NCI-H226 (cell line): ENCODE measurements around the gene MTARC1.

Experiments used
- DNase-seq: peaks from one replicate; pipeline ENCODE4 v3.0.0-alpha.2; 2015

MTARC1 gene

GRCh38 chr1:220786337-220787068 lies at the start of gene MTARC1:
TSS of gene MTARC1 (plus strand) at chr1:220786913. CDS start at chr1:220786945, 32 bp downstream.
- DNase-seq = peak; percentile 11

- DNase-seq = no peak
Measured at GRCh38 chr1:220741349-220741748, 45.4 kb upstream of the MTARC1 start.

DNA sequence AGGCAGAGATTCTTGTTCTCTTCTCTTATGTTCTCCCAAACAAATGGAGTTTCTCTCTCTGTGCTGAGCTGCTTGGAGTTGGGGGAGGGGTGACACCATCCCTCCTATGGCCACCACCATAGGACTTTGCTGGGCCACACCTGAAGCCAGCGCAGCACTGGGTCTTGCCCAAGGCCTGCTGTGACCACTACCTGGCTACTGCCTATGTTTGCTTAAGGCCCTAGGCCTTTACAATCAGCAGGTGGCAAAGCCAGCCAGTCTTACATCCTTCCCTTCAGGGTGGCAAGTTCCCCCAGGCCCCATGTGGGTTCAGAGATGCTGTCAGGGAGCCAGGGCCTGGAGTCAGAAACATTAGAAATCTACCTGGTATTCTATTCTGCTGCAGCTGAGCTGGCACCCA lies 44.9 kb upstream of the MTARC1 start:
- DNase-seq = no peak

DNA sequence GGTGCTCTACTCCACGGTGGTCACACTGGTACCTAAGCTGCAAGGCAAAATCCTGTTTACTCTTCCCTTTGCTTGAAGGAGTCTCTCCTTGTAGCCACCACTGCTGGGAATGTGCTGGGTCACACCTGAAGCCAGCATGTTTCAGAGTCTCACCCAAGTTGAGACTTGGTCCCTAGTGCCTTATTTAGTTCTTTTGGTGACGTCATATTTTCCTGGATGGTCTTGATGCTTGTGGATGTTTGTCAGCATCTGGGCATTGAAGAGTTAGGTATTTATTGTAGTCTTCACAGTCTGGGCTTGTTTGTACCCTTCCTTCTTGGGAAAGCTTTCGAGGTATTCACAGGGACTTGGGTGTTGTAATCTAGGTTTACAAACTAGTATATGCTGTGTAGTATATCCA lies 44.2 kb upstream of the MTARC1 start:
- DNase-seq = no peak

DNA sequence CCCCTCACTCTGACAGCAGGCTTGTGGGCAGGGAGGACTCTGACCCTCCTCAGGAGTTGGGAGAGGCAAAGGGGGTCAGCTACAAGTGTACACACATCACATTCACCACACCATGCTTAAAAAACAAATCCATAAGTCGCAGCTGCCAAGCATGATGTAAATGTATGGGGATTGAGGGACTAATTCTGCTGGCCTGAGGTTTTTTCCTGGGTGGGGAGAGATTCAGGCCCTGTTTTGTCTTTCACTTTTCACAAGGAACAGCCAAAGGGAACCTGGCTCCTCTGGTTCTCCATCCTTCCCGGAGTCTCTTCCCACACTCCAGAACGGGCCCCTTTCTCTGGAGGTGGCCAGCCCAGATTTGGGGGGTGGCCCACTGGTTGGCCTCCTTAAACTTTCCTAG lies 39.9 kb upstream of the MTARC1 start:
- DNase-seq = no peak

GRCh38 chr1:220747437-220748088 lies 39.1 kb upstream of the MTARC1 start:
- DNase-seq = no peak

- no peak for DNase-seq
Measured at GRCh38 chr1:220748089-220748934, 38.4 kb upstream of the MTARC1 start, which contains the start of gene MTARC2. TSS of gene MTARC2 (plus strand) at chr1:220748322. CDS start at chr1:220748532, 210 bp downstream.

DNA sequence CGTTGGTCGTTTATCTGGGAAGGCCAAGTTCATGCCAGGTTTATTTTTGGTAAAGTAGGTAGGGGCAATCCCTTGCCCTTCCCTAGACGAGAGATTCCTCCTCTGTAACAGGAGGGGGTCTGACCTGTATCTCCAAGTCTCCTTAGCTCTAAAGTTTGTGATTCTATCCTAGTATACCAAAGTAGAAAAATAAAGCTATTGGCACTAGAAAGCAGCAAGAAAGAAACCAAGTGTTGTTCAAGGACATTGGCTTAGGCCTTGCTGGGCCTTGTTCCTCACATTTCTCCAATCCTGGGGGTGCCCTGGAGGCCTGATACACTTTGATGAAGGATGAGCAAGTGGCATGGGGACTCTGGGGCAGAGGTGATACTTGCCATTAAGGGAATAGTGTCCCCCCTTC lies 37.8 kb upstream of the MTARC1 start:
- no peak for DNase-seq

GRCh38 chr1:220750131-220750515 lies 36.6 kb upstream of the MTARC1 start:
- no peak for DNase-seq

GRCh38 chr1:220751111-220751510 lies 35.6 kb upstream of the MTARC1 start:
- no peak for DNase-seq

DNA sequence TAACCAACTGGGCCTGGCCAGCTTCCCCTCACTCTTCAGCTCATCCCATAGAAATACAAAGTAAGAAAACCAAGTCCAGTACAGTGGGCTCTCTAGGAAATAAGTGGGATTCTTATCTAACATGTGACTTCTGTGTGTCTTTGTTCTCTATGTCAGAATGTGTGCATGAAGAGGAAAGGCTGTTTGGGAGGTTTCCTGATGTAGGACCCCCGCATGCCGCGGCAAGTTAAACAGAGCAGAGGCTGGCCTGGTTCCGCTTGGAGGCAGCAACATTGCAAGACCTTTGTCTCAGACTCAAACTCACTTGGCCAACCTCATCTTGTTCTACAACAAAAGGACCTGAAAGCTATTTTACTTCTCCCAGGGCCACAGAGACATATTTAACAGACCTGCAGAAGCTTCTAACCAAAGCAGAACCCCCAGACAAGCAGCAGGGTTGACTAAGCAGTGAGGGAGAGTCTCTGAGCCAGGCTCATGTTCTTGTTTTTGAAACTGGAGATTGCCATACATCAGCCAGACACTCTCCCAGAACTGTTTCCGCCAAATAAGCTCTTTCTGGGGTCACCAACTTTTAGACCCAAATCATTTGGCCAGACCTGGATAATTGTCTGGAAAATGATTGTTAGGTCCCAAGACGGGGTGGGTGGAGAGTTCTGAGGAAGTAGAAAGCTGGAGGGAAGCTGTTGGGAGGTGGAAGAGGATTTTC lies 32.3 kb upstream of the MTARC1 start:
- DNase-seq = no peak

GRCh38 chr1:220754918-220755295 lies 31.8 kb upstream of the MTARC1 start:
- DNase-seq = no peak

DNA sequence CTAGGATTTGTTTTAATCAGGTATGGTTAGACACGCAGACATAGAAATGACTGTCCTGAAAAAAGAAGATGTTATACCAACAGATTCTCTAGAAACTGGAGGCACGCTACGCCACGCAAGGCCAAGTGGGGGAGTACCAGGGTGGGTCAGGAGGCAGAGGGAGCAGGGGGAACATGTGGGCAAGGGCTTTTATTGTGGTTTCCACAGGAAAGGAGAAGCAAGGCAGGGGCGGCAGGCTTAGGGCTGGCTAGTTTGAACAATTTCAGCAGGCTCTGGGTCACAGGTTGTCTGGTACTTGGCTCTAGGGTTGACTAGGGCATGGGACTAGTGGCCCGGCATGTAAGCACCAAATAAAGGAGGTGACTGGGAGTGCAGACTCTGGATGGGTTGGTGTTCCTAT lies 31.4 kb upstream of the MTARC1 start:
- DNase-seq = no peak

DNA sequence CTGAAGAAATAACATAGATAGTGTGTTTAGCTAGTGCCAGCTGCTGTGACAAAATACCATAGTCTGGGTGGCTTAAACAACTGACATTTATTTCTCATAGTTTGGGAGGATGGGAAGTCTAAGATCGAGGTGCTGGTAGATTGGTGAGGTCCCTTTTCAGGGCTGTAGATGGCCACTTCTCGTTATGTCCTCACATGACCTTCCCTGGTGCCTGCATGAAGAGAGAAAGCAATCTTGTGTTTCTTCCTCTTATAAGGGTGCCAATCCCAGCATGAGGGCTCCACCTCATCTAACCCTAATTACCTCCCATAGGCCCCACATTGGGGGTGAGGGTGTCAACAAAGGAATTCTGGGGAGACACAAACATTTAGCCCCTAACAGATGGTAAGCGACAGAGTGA lies 29.3 kb upstream of the MTARC1 start:
- DNase-seq = no peak

DNA sequence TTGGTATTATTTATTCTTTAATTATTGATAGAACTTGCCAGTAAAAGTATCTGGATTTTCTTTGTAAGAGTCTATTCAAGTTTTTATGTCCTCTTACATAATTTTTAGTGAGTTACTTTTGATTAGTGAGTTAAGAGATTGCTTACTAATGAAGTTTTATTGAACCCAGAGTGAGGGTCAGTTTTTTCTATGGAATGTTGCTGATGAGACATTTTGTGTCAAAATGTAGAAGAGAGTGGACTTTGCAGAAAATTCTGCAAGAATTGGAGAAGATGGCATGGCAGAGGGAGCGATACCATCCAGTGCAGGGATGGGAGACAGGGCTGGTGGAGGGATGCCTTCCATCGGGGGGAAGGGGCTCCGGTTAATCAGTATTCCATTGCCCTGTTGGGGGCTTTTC lies 27.6 kb upstream of the MTARC1 start:
- DNase-seq = no peak

GRCh38 chr1:220761688-220762427 lies 24.9 kb upstream of the MTARC1 start:
- no peak for DNase-seq

DNA sequence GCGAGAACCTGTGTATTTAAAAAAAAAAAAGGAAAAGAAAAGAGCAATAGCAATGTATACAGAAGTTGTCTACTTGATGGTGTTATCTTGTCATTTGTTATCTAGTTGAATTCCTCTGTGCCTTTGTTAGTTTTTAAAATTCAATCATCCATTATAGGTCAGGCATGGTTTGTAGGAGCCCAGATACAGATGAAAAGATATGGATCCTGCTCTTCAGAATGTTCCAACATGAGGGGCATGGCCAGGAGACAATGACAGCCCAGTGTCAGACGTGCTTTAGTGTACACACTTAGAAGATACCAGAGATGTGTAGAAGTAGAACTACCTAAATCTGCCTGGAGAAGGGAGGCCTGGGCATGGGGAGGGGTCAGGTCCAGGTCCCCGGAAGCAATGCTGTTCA lies 22.0 kb upstream of the MTARC1 start:
- DNase-seq = no peak

GRCh38 chr1:220767312-220768125 lies 19.2 kb upstream of the MTARC1 start:
- DNase-seq = no peak

DNA sequence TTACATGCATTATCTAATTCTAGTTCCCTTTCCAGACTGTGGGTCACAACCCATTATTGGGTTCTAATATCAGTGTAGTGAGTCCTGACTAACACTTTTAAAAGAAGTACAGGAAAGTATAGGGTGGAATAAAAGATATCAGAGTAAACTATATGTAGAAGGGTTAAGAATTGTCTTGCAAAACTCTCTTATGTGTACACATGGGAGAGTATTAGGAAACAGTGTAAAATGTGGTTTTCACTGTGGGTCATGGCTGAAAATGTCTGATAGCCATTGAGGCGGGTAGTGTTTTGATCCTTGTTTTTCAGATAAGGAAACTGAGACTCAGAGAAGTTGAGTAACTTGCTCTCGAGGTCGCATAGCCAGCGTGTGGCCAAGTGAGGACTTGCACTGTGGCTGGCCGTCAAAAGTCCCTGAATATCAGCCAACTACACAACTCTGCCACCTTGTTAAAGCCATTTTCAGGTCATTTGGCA lies 18.5 kb upstream of the MTARC1 start:
- no peak for DNase-seq

DNA sequence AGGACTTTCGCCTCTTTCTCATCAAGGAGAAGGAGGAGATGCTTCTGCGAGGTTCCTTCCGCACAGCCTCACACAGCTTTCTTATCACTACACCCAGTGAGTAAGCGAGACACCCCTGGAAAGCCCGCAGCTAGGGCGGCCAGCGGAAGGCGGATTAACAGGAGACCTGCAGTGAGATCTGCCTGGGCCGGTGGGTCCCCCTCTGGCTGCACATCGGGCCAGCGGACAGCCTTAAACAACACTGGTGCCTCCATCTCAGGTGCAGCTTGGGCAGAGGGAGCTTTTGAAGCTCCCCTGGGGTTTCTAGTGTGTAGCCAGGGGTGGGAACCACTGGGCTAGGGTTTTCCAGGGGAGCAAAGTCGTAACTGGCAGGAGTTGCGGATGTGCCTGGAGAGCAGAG lies 17.5 kb upstream of the MTARC1 start:
- no peak for DNase-seq

- no peak for DNase-seq
Measured at GRCh38 chr1:220770245-220770913, 16.3 kb upstream of the MTARC1 start.
